Ovary (tissue), 9 donors: ENCODE data around the gene ITSN2. TPM values are rescaled to one million over a fixed set of nuclear protein-coding genes. Genes with fewer than 3 reads are reported as not detected.

ENCODE experiments used
- DNase-seq, 5 donors: peaks; one replicate each; pipeline ENCODE4 v3.0.0-alpha.2; 2019 to 2020
- H3K27ac ChIP-seq, 2 donors: fragments of 200-600 bp; one replicate each; pipeline versions ENCODE4 v1.5.1 to v1.8.0; 2019 to 2022
- H3K27me3 ChIP-seq: fragments of 200-600 bp; one replicate; pipeline ENCODE4 v1.8.0; 2022
- H3K36me3 ChIP-seq: fragments of 200-600 bp; sonication (generic); one replicate; pipeline ENCODE4 v1.5.1; 2019
- H3K4me1 ChIP-seq: one replicate; pipeline ENCODE4 v1.8.1; 2013; ENCODE audit warnings: mild to moderate bottlenecking, moderate library complexity; ENCODE audit not compliant: insufficient read depth
- H3K4me3 ChIP-seq: fragments of 200-600 bp; sonication (generic); one replicate; pipeline ENCODE4 v1.5.1; 2017
- H3K9me3 ChIP-seq, 2 donors: fragments of 200-600 bp in 1 of 2; sonication (generic) in 1 of 2; one replicate each; pipeline versions ENCODE4 v1.5.1 to v1.8.1; 2013 to 2019; ENCODE audit warnings: mild to moderate bottlenecking in 1 of 2, moderate library complexity in 1 of 2
- CTCF ChIP-seq, 3 donors: fragments of 450-650 bp in 2 of 3; fragments of 200-600 bp in 1 of 3; IDR thresholded peaks; one replicate each; pipeline versions ENCODE4 v1.5.1 to v1.8.0; 2016 to 2022; ENCODE audit warnings: antibody characterized with exemption in 3 of 3, mild to moderate bottlenecking in 1 of 3
- EP300 ChIP-seq: sonication (generic); formaldehyde crosslinking; IDR thresholded peaks from one replicate; pipeline ENCODE4 v1.6.1; 2017; ENCODE audit warnings: antibody characterized with exemption
- POLR2A ChIP-seq: fragments of 450-650 bp; IDR thresholded peaks from one replicate; pipeline ENCODE4 v1.6.1; 2017; ENCODE audit warnings: antibody characterized with exemption, mild to moderate bottlenecking, moderate library complexity
- WGBS, 3 donors: extraction: QIAGEN DNeasy Blood & Tissue Kit in 1 of 3; methylation state at CpG; one replicate each; pipeline versions ENCODE4 v1.1.5 to v1.1.7; 2013 to 2017; 5-methylcytosine and 5-hydroxymethylcytosine counted together
- intact Hi-C, 4 donors: fragments of 100-400 bp; cut with DNase I; formaldehyde crosslinking; loops; one replicate each; pipeline versions ENCODE4 v1.11.0 to v1.15.1; 2022 to 2023
- polyA plus RNA-seq, 2 donors: library from polyadenylated mRNA; stranded (reverse); fragments of 200-250 nt in 1 of 2; fragments of 350-450 nt in 1 of 2; fragmentation: Illumina TruSeq in 1 of 2; extraction: RNeasy Lipid Tissue Mini Kit (QIAGEN cat#74804) in 1 of 2; gene quantifications; one replicate each; pipeline ENCODE4 v1.2.3, GENCODE V29; 2013 to 2014
- total RNA-seq, 7 donors: library from RNA; depleted of rRNA in 2 of 7; stranded (reverse); fragments of >200 nt in 2 of 7; fragmentation: NEBNext Ultra II Directional in 3 of 7; extraction: Animal tissue kit (Norgen Biotek cat#: 25700) in 3 of 7; gene quantifications; one replicate each; pipeline versions ENCODE4 v1.1.0 to v1.2.4, GENCODE V29; 2016 to 2023
- donor health status: DM: no; HTN: no; CAD: no; lungs with moderate emphysema.
- donor health status: DM: no; HTN: no; CAD: no.
- donor health status: Bipolar disorder and iron deficiency.
- donor health status: DM: yes; HTN: yes; CAD: no.
- donor health status: DM: no; HTN: no; CAD: no.
- donor health status: DM: yes; HTN: yes; CAD: no.

ITSN2 gene
- total and polyA plus RNA-seq, 9 donors: 17.8 to 44.4 (median 38.5) TPM

DNA sequence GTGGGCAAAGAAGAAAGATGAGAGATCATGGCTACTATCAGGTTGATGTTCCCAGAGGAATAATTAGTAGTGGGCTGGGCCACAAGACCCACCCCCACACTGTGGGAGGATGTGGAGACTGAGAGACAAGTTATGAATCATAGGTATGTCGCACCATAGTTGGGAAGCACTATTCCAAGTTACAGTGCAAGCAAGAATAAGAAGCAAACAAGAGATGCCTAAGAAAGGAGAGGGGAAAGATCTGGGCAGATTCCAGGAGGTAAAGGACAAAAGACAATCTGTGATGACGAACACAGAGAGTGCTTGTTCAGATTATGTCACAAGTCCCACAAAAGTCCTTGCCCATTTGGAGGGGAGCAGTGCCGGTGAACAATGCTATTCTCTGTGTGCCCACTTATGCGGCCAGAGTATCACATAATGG is 128.9 kb downstream of the ITSN2 start:
- Histone ChIP-seq H3K9me3 (no peaks in the 10 kb centered on the region), H3K27me3 (no peaks in the 10 kb centered on the region), H3K27ac (no peak overlapping the region), H3K4me3 (no peak overlapping the region), H3K4me1 (no peaks in the 10 kb centered on the region), H3K36me3 (no peaks in the 10 kb centered on the region)
- 90 to 92% (median 92%) methylated on average over 4 of the region's 4 CpGs for WGBS, 3 donors
- intact Hi-C loops: no loop called here
- TF ChIP-seq CTCF (IDR thresholded peaks at IDR 0.05): no peak
- TF ChIP-seq EP300: no peak
- no peak for TF ChIP-seq POLR2A
- DNase-seq: no peak

- Histone ChIP-seq H3K4me3 (no peak overlapping the region), H3K4me1 (no peaks in the 10 kb centered on the region), H3K36me3 (no peaks in the 10 kb centered on the region), H3K9me3 (no peaks in the 10 kb centered on the region), H3K27me3 (no peaks in the 10 kb centered on the region), H3K27ac (no peak overlapping the region)
- TF ChIP-seq CTCF (IDR thresholded peaks at IDR 0.05) (no peak), EP300 (no peak), POLR2A (no peak)
- 69 to 81% (median 78%) methylated on average over 1 of the region's 1 CpG for WGBS, 3 donors
- DNase-seq: no peak
- intact Hi-C loops: loop anchor here in 1 of 4 donors (5.0 kb wide), 1 partner anchor 154 kb away; no protein-coding TSS in a partner anchor
These were observed 131.9 kb downstream of the ITSN2 start for GRCh38 chr2:24228470-24228869.

DNA sequence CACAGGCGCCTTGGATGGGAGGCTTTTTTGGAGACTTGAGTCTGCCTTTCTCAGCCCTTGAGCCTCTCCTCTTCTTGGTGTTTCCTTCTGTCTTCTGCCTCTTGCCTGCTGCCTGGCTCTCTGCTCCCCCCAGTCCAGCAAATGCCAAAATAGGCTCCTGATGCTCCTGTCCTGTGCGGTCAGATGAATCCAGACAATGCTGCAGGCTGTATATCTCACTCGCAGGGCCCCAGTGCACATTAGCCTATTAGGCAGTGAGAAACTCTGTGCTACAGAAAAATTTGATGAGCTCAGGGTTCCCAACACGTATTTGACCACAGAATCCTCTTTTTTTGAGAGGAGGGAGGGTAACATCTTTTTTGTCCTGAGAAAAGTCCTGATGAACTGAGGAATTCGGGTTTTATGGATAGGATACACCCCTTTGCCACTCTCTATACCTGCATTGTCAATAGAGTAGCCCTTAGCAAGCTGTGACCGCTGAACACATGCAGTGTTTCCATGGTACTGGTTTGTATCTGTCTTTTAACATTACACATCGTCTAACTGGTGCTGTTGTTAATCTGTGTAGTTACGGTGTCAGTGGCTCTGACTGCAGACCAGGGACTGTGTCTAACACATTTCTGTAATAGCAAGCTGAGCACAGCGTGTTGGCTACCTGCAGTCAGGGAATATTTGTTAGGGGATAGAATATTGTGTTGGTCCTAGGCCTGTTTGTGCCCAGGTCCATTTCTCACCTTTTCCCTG is 134.7 kb downstream of the ITSN2 start:
- Histone ChIP-seq H3K27me3 (no peaks in the 10 kb centered on the region), H3K4me3 (no peak overlapping the region), H3K36me3 (no peaks in the 10 kb centered on the region), H3K9me3 (no peaks in the 10 kb centered on the region), H3K27ac (no peak overlapping the region), H3K4me1 (no peaks in the 10 kb centered on the region)
- 90 to 93% (median 93%) methylated on average over 9 of the region's 9 CpGs for WGBS, 3 donors
- no peak for DNase-seq
- intact Hi-C loops: loop anchor here in 1 of 4 donors (5.0 kb wide), 1 partner anchor 157 kb away; no protein-coding TSS in a partner anchor
- TF ChIP-seq POLR2A: no peak
- TF ChIP-seq EP300: no peak
- TF ChIP-seq CTCF (IDR thresholded peaks at IDR 0.05): no peak

DNA sequence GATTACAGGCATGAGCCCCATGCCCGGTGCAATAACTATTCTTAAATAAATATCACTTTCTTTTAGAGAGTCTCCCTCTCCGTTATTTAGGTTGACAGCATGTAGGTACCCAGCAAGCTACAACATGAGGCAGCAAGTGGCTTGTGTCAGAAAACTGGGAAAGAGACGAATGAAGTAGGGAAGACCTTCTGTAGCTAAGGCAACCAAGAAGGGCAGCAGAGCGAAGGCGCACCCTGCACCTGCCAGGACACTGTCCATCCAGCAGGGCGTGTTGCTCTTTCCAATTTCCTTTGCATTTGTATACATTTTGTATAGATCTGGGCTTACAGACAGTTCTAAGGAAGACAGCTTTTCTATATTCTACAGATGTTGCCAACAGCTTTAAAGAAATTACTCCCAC is 137.4 kb downstream of the ITSN2 start:
- Histone ChIP-seq H3K4me3 (no peak overlapping the region), H3K36me3 (no peaks in the 10 kb centered on the region), H3K27ac (no peak overlapping the region), H3K9me3 (no peaks in the 10 kb centered on the region), H3K27me3 (no peaks in the 10 kb centered on the region), H3K4me1 (no peaks in the 10 kb centered on the region)
- WGBS, 3 donors: 79 to 80% (median 79%) methylated on average over 6 of the region's 6 CpGs
- no peak for TF ChIP-seq CTCF (IDR thresholded peaks at IDR 0.05)
- TF ChIP-seq EP300: no peak
- TF ChIP-seq POLR2A: no peak
- DNase-seq: no peak
- intact Hi-C loops: no loop called here
